ENCODE results near the gene ANKAR.
A peak's percentile ranks its signal among the peaks of the same experiment; 100 is the strongest.

The ANKAR gene

GRCh38 chr2:189654641-189655040 is 19.8 kb upstream of the ANKAR start:
- Histone ChIP-seq H4K8ac (ENCODE audit: low read length) (no peak overlapping the region), H2BK15ac (ENCODE audit: low read depth, poor library complexity, severe bottlenecking) (no peak overlapping the region), H3K14ac (ENCODE audit: low read length in 2 of 2) (no peak overlapping the region), H3K79me1 (replicated peaks; ENCODE audit: low read length, poor library complexity, severe bottlenecking) (no peaks in the 10 kb centered on the region), H2AK5ac (ENCODE audit: low read length, severe bottlenecking) (no peak overlapping the region), H3K4me1 (ENCODE audit: control insufficient read depth, insufficient read depth, low read depth, low read length) (no peaks in the 10 kb centered on the region), H3K27me3 (ENCODE audit: control insufficient read depth in 1 of 2, insufficient read depth in 1 of 2, low read length in 2 of 2) (no peaks in the 10 kb centered on the region), H3K18ac (ENCODE audit: low read depth in 1 of 2, low read length in 2 of 2) (no peak overlapping the region), H4K91ac (ENCODE audit: low read length) (no peak overlapping the region), H3K9me3 (ENCODE audit: control insufficient read depth, low read length) (peaks cover 4% of the 10 kb centered on the region), H2BK5ac (ENCODE audit: low read depth, low read length, poor library complexity, severe bottlenecking) (no peak overlapping the region), H3K4me2 (ENCODE audit: low read length, poor library complexity, severe bottlenecking) (no peak overlapping the region), H3K27ac (ENCODE audit: low read length, poor library complexity, severe bottlenecking) (no peak overlapping the region), H2BK12ac (ENCODE audit: low read length in 2 of 2) (no peak overlapping the region), H3K9ac (ENCODE audit: low read length) (no peak overlapping the region), H2BK120ac (ENCODE audit: low read depth, low read length) (no peak overlapping the region), H3K36me3 (ENCODE audit: control insufficient read depth in 1 of 2, insufficient read depth in 2 of 2, low read depth in 1 of 2, low read length in 2 of 2) (no peaks in the 10 kb centered on the region), H2AFZ (ENCODE audit: low read depth, low read length) (no peak overlapping the region), H3K23ac (ENCODE audit: low read length in 2 of 2) (no peak overlapping the region), H3K4me3 (ENCODE audit: insufficient read depth in 1 of 2, low read depth in 1 of 2, low read length in 2 of 2) (no peak overlapping the region), H3K4ac (ENCODE audit: low read depth in 1 of 2, low read length in 2 of 2) (no peak overlapping the region)
- peak; percentile 53 for DNase-seq
- WGBS: 82% methylated on average over 1 of the region's 3 CpGs

- H3K9ac ChIP-seq (ENCODE audit: low read length): no peak overlapping the region
- WGBS: 46% methylated on average over 5 of the region's 5 CpGs
- H2BK15ac ChIP-seq (ENCODE audit: low read depth, poor library complexity, severe bottlenecking): no peak overlapping the region
- no peak overlapping the region for H2BK120ac ChIP-seq (ENCODE audit: low read depth, low read length)
- H3K4me2 ChIP-seq (ENCODE audit: low read length, poor library complexity, severe bottlenecking): no peak overlapping the region
- H3K4ac ChIP-seq (ENCODE audit: low read depth in 1 of 2, low read length in 2 of 2): no peak overlapping the region
- peak; percentile 87 for DNase-seq
- H3K18ac ChIP-seq (ENCODE audit: low read depth in 1 of 2, low read length in 2 of 2): no peak overlapping the region
- H3K27ac ChIP-seq (ENCODE audit: low read length, poor library complexity, severe bottlenecking): no peak overlapping the region
- no peak overlapping the region for H3K14ac ChIP-seq (ENCODE audit: low read length in 2 of 2)
- no peak overlapping the region for H3K23ac ChIP-seq (ENCODE audit: low read length in 2 of 2)
- peak overlapping the region in 1 of 2 experiments; percentile 20 for H2BK12ac ChIP-seq (ENCODE audit: low read length in 2 of 2)
- H4K8ac ChIP-seq (ENCODE audit: low read length): no peak overlapping the region
- H3K9me3 ChIP-seq (ENCODE audit: control insufficient read depth, low read length): no peaks in the 10 kb centered on the region
- no peak overlapping the region for H2AK5ac ChIP-seq (ENCODE audit: low read length, severe bottlenecking)
- H3K79me1 ChIP-seq (replicated peaks; ENCODE audit: low read length, poor library complexity, severe bottlenecking): peaks cover 3% of the 10 kb centered on the region
- H4K91ac ChIP-seq (ENCODE audit: low read length): no peak overlapping the region
- H3K4me3 ChIP-seq (ENCODE audit: insufficient read depth in 1 of 2, low read depth in 1 of 2, low read length in 2 of 2): no peak overlapping the region
- no peaks in the 10 kb centered on the region for H3K36me3 ChIP-seq (ENCODE audit: control insufficient read depth in 1 of 2, insufficient read depth in 2 of 2, low read depth in 1 of 2, low read length in 2 of 2)
- H3K27me3 ChIP-seq (ENCODE audit: control insufficient read depth in 1 of 2, insufficient read depth in 1 of 2, low read length in 2 of 2): no peaks in the 10 kb centered on the region
- H2BK5ac ChIP-seq (ENCODE audit: low read depth, low read length, poor library complexity, severe bottlenecking): no peak overlapping the region
- peaks cover 2% of the 10 kb centered on the region for H3K4me1 ChIP-seq (ENCODE audit: control insufficient read depth, insufficient read depth, low read depth, low read length)
- H2AFZ ChIP-seq (ENCODE audit: low read depth, low read length): no peak overlapping the region
These were observed 16.6 kb upstream of the ANKAR start for GRCh38 chr2:189657867-189658266.

DNA sequence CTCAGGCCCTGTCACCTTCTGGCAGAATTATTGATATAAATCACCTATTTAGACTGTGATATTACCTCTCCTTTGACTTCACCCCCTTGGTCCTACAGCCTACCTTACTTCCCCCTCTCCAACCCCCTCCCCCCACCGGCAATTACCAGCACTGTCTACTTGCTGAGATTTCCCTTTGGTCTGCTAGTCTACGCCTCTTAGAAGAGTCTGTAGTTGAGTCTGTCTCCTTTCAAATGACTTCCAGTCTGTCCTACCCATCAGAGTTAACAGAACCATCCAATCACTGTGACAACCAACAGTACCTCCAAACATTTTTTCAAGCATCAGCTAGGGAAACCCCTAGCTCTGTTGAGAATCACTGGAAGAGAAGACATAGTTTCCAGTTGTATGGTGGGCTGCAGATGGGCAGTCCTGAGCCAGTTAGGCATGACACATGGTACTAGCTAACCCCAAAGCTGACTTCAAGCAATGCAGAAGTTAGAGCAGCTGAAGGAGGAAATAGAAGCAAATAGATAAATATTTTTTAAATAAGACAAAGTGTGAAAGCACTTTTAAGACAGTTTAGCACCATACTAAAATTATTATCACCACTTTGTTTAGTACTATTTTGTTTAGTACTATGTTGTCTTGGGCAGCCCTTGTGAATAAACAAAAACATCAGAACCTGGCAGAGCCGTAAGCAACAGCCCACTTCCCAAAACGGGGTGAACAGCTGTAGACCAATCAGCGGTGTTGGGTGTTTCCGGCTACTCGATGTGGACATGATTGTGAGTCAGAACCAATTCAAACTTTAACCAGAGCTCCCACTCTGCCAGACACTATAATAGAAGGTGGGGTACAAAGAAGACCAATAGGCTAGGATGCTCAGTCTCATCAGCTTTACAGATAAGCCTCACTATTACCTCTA is 15.9 kb upstream of the ANKAR start:
- Histone ChIP-seq H3K9ac (ENCODE audit: low read length) (no peak overlapping the region), H3K23ac (ENCODE audit: low read length in 2 of 2) (no peak overlapping the region), H3K18ac (ENCODE audit: low read depth in 1 of 2, low read length in 2 of 2) (peak overlapping the region in 1 of 2 experiments; percentile 84), H4K8ac (ENCODE audit: low read length) (no peak overlapping the region), H4K91ac (ENCODE audit: low read length) (peak overlapping the region; percentile 22), H2BK5ac (ENCODE audit: low read depth, low read length, poor library complexity, severe bottlenecking) (no peak overlapping the region), H2BK15ac (ENCODE audit: low read depth, poor library complexity, severe bottlenecking) (peak overlapping the region; percentile 6), H3K4me1 (ENCODE audit: control insufficient read depth, insufficient read depth, low read depth, low read length) (peaks cover 2% of the 10 kb centered on the region), H3K4me2 (ENCODE audit: low read length, poor library complexity, severe bottlenecking) (no peak overlapping the region), H2BK120ac (ENCODE audit: low read depth, low read length) (no peak overlapping the region), H3K36me3 (ENCODE audit: control insufficient read depth in 1 of 2, insufficient read depth in 2 of 2, low read depth in 1 of 2, low read length in 2 of 2) (no peaks in the 10 kb centered on the region), H3K4me3 (ENCODE audit: insufficient read depth in 1 of 2, low read depth in 1 of 2, low read length in 2 of 2) (no peak overlapping the region), H3K4ac (ENCODE audit: low read depth in 1 of 2, low read length in 2 of 2) (no peak overlapping the region), H3K79me1 (replicated peaks; ENCODE audit: low read length, poor library complexity, severe bottlenecking) (peaks cover 6% of the 10 kb centered on the region), H2BK12ac (ENCODE audit: low read length in 2 of 2) (peak overlapping the region; percentile 20 to 79), H3K27ac (ENCODE audit: low read length, poor library complexity, severe bottlenecking) (no peak overlapping the region), H2AK5ac (ENCODE audit: low read length, severe bottlenecking) (no peak overlapping the region), H3K9me3 (ENCODE audit: control insufficient read depth, low read length) (no peaks in the 10 kb centered on the region), H3K14ac (ENCODE audit: low read length in 2 of 2) (no peak overlapping the region), H3K27me3 (ENCODE audit: control insufficient read depth in 1 of 2, insufficient read depth in 1 of 2, low read length in 2 of 2) (no peaks in the 10 kb centered on the region), H2AFZ (ENCODE audit: low read depth, low read length) (no peak overlapping the region)
- DNase-seq: peak; percentile 45
- 59% methylated on average over 5 of the region's 7 CpGs for WGBS

DNA sequence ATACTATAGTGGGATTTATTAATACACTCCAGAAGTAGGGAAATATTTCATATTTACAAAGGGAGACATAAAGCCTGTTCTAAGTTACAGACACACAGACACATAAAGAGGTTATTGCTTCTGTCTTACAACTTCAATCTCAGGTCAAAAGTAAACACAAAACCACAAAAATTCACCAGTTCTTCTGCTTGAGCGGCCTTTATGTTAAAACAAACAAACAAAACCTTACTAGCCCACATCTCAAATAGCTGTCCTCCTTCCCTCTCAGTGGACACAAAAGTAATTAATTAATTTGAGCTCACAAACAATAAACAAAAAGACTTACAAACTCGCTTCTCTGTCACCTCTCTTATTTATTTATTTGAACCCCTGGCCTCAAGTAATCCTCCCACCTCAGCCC is 14.7 kb upstream of the ANKAR start:
- H3K27me3 ChIP-seq (ENCODE audit: control insufficient read depth in 1 of 2, insufficient read depth in 1 of 2, low read length in 2 of 2): no peaks in the 10 kb centered on the region
- no peak overlapping the region for H4K8ac ChIP-seq (ENCODE audit: low read length)
- no peak overlapping the region for H2BK5ac ChIP-seq (ENCODE audit: low read depth, low read length, poor library complexity, severe bottlenecking)
- H2BK15ac ChIP-seq (ENCODE audit: low read depth, poor library complexity, severe bottlenecking): no peak overlapping the region
- H3K4me1 ChIP-seq (ENCODE audit: control insufficient read depth, insufficient read depth, low read depth, low read length): peaks cover 2% of the 10 kb centered on the region
- no peak overlapping the region for H3K9ac ChIP-seq (ENCODE audit: low read length)
- no peak overlapping the region for H2AK5ac ChIP-seq (ENCODE audit: low read length, severe bottlenecking)
- H3K4ac ChIP-seq (ENCODE audit: low read depth in 1 of 2, low read length in 2 of 2): no peak overlapping the region
- no peak overlapping the region for H3K18ac ChIP-seq (ENCODE audit: low read depth in 1 of 2, low read length in 2 of 2)
- no peak overlapping the region for H2BK120ac ChIP-seq (ENCODE audit: low read depth, low read length)
- H3K79me1 ChIP-seq (replicated peaks; ENCODE audit: low read length, poor library complexity, severe bottlenecking): peaks cover 8% of the 10 kb centered on the region
- no peaks in the 10 kb centered on the region for H3K36me3 ChIP-seq (ENCODE audit: control insufficient read depth in 1 of 2, insufficient read depth in 2 of 2, low read depth in 1 of 2, low read length in 2 of 2)
- H3K14ac ChIP-seq (ENCODE audit: low read length in 2 of 2): no peak overlapping the region
- peak; percentile 47 for DNase-seq
- no peak overlapping the region for H3K4me2 ChIP-seq (ENCODE audit: low read length, poor library complexity, severe bottlenecking)
- no peak overlapping the region for H2BK12ac ChIP-seq (ENCODE audit: low read length in 2 of 2)
- WGBS: 11% methylated on average over 2 of the region's 2 CpGs
- H4K91ac ChIP-seq (ENCODE audit: low read length): no peak overlapping the region
- H3K27ac ChIP-seq (ENCODE audit: low read length, poor library complexity, severe bottlenecking): no peak overlapping the region
- H2AFZ ChIP-seq (ENCODE audit: low read depth, low read length): no peak overlapping the region
- no peaks in the 10 kb centered on the region for H3K9me3 ChIP-seq (ENCODE audit: control insufficient read depth, low read length)
- H3K4me3 ChIP-seq (ENCODE audit: insufficient read depth in 1 of 2, low read depth in 1 of 2, low read length in 2 of 2): no peak overlapping the region
- H3K23ac ChIP-seq (ENCODE audit: low read length in 2 of 2): no peak overlapping the region

Measured in mesenchymal stem cell (in vitro differentiated cells and primary cell).